Activated CD4-positive, alpha-beta memory T cell treated with anti-CD3 and anti-CD28 coated beads for 36 hours (primary cell): ENCODE results near the gene YAP1. TPM values are rescaled to one million over a fixed set of nuclear protein-coding genes. Genes with fewer than 3 reads are reported as not detected.

ENCODE experiments used
- CTCF ChIA-PET: fragments of 350-600 bp; sonication (Branson Sonifier 250); formaldehyde crosslinking; loops from one replicate; lab custom pipeline; 2021; ENCODE audit warnings: antibody characterized with exemption, inconsistent platforms; lab: Charles Lee
- POLR2A ChIA-PET: fragments of 350-600 bp; sonication (Branson Sonifier 250); formaldehyde crosslinking; loops from one replicate; lab custom pipeline; 2021; ENCODE audit warnings: antibody characterized with exemption; lab: Charles Lee
- DNase-seq: peaks from one replicate; pipeline ENCODE4 v3.0.0-alpha.2; 2020
- H3K27ac Mint-ChIP-seq: one replicate; pipeline ENCODE4 v1.8.0; 2021; ENCODE audit warnings: mixed read lengths
- H3K27me3 Mint-ChIP-seq: one replicate; pipeline ENCODE4 v1.8.0; 2021; ENCODE audit warnings: mixed read lengths
- H3K36me3 Mint-ChIP-seq: one replicate; pipeline ENCODE4 v1.8.0; 2021; ENCODE audit warnings: mixed read lengths
- H3K4me1 Mint-ChIP-seq: one replicate; pipeline ENCODE4 v1.8.0; 2021; ENCODE audit warnings: low read depth, mixed read lengths
- H3K4me3 Mint-ChIP-seq: one replicate; pipeline ENCODE4 v1.8.0; 2021; ENCODE audit warnings: mild to moderate bottlenecking, mixed read lengths
- H3K9me3 Mint-ChIP-seq: one replicate; pipeline ENCODE4 v1.8.0; 2021; ENCODE audit warnings: mixed read lengths
- intact Hi-C: fragments of 100-400 bp; cut with micrococcal nuclease; formaldehyde crosslinking; loops from one replicate; pipeline ENCODE4 v1.15.1; 2023
- total RNA-seq, 2 experiments: library from RNA; stranded (reverse); gene quantifications; one replicate each; pipeline ENCODE4 v1.2.3, GENCODE V29; 2021

The YAP1 gene
- total RNA-seq, 2 experiments from 2014 or later, result 0.24 to 0.71 TPM

DNA sequence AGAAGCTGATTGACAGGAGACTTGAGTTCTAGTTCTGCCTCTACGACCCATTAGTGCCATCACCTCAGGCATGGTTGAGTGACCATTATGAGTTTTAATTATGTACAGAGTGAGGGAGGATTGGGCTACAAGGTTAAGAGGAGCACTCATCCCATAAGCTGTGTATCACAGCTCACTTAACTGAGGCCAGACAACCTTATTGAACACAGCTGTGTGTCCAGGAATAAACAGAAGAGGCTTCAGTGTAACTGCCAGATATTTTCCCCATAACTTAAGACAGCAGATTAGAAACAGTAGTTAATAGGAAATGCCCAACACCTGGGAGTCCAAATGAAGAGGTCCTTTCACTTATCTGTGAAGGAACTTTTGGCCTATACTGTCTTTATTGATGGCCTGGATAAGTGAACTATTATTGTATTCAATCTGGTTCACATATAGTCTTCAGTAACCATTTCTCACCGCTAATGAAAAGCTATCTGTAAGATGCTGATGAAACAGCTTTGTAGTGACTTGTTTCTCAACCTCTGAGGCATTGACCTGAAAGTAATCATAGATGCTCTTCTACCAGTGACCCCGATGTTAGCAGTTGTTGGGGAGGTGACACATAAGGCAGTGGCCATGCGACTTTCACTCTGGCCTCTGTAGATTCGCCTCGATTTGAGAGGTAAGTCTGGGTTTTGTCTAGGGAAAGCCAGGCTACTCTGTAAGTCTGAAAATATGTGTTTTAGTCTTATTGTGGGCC is 41.7 kb downstream of the YAP1 start:
- no peaks in the 10 kb centered on the region for H3K36me3 Mint-ChIP-seq
- CTCF ChIA-PET, result no interaction called here
- DNase-seq, result no peak
- no peak overlapping the region for H3K27ac Mint-ChIP-seq
- no peaks in the 10 kb centered on the region for H3K4me1 Mint-ChIP-seq
- no peaks in the 10 kb centered on the region for H3K27me3 Mint-ChIP-seq
- intact Hi-C loops, result no loop called here
- POLR2A ChIA-PET, result no interaction called here
- no peak overlapping the region for H3K4me3 Mint-ChIP-seq
- H3K9me3 Mint-ChIP-seq, result no peaks in the 10 kb centered on the region

DNA sequence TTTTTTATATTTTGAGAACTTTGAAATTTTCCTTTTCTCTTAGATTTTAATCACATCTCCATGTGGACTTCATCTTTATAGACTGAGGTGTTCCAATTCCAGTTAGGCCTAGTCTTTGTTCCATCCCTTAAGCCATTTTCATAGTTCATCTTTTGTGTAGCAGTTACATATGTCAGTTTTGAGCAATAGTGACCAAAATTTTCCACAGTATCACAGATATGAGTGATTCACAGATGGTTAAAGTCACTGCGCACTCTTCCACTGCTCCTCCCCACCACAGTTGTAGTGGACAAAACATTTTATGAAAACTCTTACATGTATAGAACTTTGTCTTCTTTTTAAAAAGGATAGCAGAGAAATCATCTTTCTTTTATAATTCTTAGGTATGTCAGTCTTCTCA is 42.8 kb downstream of the YAP1 start:
- Mint-ChIP-seq H3K4me3 (no peak overlapping the region), H3K36me3 (no peaks in the 10 kb centered on the region), H3K27ac (no peak overlapping the region), H3K4me1 (no peaks in the 10 kb centered on the region), H3K27me3 (no peaks in the 10 kb centered on the region), H3K9me3 (no peaks in the 10 kb centered on the region)
- ChIA-PET CTCF (no interaction called here), POLR2A (no interaction called here)
- no peak for DNase-seq
- intact Hi-C loops, result no loop called here

DNA sequence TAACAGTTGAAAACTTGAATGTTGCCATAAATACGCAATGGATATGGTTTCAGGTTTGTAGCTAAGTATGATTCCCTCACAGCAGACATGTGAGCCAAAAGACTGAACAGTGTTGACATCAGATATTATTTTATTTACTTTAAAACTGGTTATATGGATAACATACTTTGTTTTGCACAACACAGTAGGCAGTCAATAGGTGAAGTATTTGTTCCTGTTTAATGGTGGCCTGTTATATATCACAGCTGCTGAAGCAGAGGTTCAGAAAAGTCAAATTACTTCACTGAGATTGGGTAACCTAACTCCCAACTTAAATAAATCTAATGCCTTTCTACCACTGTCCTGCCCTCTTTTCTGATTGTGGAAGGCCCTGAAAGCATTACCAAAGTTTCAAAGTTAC is 44.6 kb downstream of the YAP1 start:
- no peaks in the 10 kb centered on the region for H3K9me3 Mint-ChIP-seq
- DNase-seq, result no peak
- CTCF ChIA-PET, result no interaction called here
- H3K27me3 Mint-ChIP-seq, result no peaks in the 10 kb centered on the region
- no peak overlapping the region for H3K27ac Mint-ChIP-seq
- H3K4me1 Mint-ChIP-seq, result no peaks in the 10 kb centered on the region
- POLR2A ChIA-PET, result no interaction called here
- no peak overlapping the region for H3K4me3 Mint-ChIP-seq
- intact Hi-C loops, result no loop called here
- no peaks in the 10 kb centered on the region for H3K36me3 Mint-ChIP-seq

DNA sequence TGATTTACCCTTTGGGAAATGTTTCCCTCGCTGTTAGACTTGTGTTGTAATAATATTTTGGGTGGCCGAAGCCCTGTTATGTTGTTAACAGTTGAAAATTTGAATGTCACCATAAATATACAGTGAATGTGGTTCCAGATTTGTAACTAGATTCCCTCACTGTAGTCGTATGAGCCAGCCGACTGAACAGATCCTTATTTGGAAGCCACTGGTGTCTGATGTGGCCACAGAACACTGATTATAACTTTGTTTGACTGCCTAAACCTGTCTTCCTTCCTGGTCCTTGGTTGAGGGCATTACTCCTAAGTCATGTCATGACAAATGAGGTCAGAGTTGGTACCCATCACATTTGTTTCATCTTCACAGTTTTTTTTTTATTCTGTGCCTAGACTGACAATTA is 45.4 kb downstream of the YAP1 start:
- CTCF ChIA-PET, result no interaction called here
- H3K27me3 Mint-ChIP-seq, result no peaks in the 10 kb centered on the region
- POLR2A ChIA-PET, result no interaction called here
- H3K36me3 Mint-ChIP-seq, result no peaks in the 10 kb centered on the region
- H3K27ac Mint-ChIP-seq, result no peak overlapping the region
- no peak for DNase-seq
- no peaks in the 10 kb centered on the region for H3K9me3 Mint-ChIP-seq
- no peaks in the 10 kb centered on the region for H3K4me1 Mint-ChIP-seq
- intact Hi-C loops, result no loop called here
- H3K4me3 Mint-ChIP-seq, result no peak overlapping the region

DNA sequence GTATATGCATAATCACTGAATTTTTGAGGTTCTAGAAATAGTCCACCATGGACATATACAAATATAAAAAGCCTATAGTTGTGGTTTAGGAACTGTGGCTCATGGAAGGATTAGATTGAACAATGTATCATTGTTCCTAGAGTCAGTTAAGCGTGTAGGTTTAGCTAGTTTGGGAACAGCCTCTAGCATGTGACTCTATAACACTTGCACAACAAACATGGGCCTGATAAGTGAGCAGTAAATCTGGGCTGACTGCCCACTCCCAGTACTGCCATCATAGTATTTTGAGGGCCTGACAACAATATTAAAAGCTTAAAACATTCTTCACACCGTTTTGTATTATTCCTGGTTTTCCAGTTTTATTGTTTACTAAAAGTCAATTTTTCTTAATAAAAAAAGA is 47.0 kb downstream of the YAP1 start:
- Mint-ChIP-seq H3K4me1 (no peaks in the 10 kb centered on the region), H3K4me3 (no peak overlapping the region), H3K9me3 (no peaks in the 10 kb centered on the region), H3K27me3 (no peaks in the 10 kb centered on the region), H3K36me3 (no peaks in the 10 kb centered on the region), H3K27ac (no peak overlapping the region)
- ChIA-PET CTCF (no interaction called here), POLR2A (no interaction called here)
- DNase-seq, result no peak
- intact Hi-C loops, result no loop called here

DNA sequence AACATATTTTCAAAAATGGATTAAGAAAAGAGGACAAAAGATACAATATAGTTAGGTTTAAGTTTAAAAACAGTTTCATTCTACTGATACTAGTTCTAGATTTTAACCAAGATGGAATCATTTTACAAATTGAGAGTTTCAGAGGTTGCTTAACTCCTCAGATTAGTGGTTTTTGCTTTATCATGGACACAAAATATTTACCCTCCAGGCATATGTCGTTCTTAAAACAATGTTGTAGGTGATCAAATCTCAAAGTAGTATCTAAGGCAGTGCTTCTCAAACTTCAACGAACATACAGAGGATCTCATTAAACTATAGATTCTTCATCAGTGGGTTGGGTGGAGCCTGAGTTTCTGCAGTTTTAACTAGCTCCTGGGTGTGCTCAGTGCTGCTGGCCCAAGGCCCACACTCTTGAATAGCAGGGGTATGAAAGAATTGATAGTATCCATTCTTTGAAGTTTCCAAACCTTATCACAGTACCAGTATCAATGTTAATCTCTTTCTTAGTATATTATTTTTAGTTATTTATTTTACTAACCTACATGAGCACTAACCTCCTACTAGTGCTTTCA is 48.0 kb downstream of the YAP1 start:
- intact Hi-C loops, result no loop called here
- POLR2A ChIA-PET, result no interaction called here
- Mint-ChIP-seq H3K4me3 (no peak overlapping the region), H3K4me1 (no peaks in the 10 kb centered on the region), H3K36me3 (no peaks in the 10 kb centered on the region), H3K27ac (no peak overlapping the region), H3K27me3 (no peaks in the 10 kb centered on the region), H3K9me3 (no peaks in the 10 kb centered on the region)
- CTCF ChIA-PET, result no interaction called here
- DNase-seq, result no peak

DNA sequence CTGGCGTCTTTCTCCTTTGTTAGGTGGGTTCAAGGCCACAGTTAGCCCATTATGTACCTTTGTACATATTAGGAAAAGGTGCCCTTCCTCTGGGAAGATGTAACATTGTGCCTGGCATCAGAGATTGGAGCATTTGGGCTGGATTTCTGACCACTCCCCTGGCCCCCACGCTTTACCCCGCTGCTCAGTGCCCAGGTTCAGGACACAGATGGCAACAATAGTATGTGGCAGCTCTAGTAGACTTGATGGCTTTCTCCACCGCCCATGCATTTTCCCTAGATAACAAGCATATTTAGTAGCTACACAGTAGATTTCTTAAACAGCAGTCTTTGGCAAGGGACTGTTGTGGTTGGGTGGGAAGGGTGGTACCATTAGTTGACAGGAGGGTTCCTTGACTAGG is 53.1 kb downstream of the YAP1 start:
- Mint-ChIP-seq H3K36me3 (no peaks in the 10 kb centered on the region), H3K9me3 (no peaks in the 10 kb centered on the region), H3K4me3 (no peak overlapping the region), H3K27me3 (peaks cover 9% of the 10 kb centered on the region), H3K27ac (no peak overlapping the region), H3K4me1 (no peaks in the 10 kb centered on the region)
- DNase-seq, result no peak
- intact Hi-C loops, result no loop called here
- POLR2A ChIA-PET, result no interaction called here
- CTCF ChIA-PET, result no interaction called here

DNA sequence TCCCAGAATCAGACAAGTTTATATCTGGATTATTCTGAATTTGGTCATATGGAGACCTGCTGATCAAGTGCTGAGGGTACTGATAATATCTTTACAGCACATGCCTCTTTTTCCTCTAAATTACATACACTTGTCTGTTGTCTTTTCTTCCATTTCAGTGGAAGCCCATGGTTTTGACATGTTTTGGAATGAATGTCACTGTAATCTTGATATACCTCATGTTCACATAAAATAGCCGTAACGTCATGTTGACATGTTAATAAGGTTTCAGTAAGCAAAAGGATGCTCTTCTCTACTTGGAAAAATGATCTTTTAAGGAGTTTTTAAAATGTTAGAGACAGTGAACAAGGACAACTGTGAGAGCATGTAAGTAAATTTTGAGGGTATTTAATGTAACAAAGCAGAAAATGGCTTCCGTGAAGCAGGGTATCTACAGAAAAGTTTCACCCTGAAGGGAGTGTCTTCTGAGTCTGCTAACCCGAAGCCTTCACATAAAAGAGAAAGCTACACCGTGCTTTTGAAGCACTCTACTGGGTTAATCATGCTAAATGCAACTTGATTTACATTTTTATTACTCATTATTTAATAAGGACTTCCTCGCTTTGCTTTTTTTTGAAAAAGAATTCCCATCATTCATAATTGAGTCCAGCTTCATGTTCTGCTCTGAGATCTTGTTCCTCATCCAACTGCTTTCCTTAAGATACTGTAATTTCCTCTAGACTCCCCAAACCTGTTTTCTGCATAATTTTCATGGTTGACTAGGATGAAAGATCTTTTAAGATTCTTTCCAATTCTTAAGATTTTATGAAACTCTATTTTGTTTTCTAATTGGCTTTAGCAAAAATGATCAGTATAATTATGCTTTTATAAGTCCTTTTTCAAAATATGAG is 56.2 kb downstream of the YAP1 start:
- ChIA-PET POLR2A (no interaction called here), CTCF (no interaction called here)
- Mint-ChIP-seq H3K4me1 (no peaks in the 10 kb centered on the region), H3K27ac (no peak overlapping the region), H3K9me3 (no peaks in the 10 kb centered on the region), H3K4me3 (no peak overlapping the region), H3K36me3 (no peaks in the 10 kb centered on the region), H3K27me3 (peaks cover 10% of the 10 kb centered on the region)
- DNase-seq, result no peak
- intact Hi-C loops, result no loop called here

DNA sequence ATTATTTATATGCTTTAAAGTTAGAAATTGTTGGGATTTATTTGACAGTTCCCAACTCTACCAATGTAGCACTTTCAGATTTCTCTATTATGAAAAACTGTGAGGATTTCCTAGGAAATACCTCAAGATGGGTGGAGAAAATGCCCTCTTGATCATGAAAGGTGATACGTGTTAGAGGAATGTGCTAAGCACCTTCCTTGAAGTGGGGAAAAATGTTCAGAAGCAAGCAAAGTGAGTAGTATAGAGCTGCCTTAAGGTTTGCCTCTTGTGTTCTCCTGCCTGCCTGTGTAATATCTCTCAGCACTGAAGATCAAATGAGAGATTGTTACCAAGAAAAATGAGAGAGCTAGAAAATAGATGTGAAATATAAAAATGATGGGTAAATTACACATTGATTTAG is 58.2 kb downstream of the YAP1 start:
- H3K4me3 Mint-ChIP-seq, result no peak overlapping the region
- ChIA-PET POLR2A (no interaction called here), CTCF (no interaction called here)
- intact Hi-C loops, result no loop called here
- H3K4me1 Mint-ChIP-seq, result no peaks in the 10 kb centered on the region
- DNase-seq, result no peak
- H3K27me3 Mint-ChIP-seq, result peaks cover 18% of the 10 kb centered on the region
- H3K27ac Mint-ChIP-seq, result no peak overlapping the region
- no peaks in the 10 kb centered on the region for H3K36me3 Mint-ChIP-seq
- no peaks in the 10 kb centered on the region for H3K9me3 Mint-ChIP-seq

DNA sequence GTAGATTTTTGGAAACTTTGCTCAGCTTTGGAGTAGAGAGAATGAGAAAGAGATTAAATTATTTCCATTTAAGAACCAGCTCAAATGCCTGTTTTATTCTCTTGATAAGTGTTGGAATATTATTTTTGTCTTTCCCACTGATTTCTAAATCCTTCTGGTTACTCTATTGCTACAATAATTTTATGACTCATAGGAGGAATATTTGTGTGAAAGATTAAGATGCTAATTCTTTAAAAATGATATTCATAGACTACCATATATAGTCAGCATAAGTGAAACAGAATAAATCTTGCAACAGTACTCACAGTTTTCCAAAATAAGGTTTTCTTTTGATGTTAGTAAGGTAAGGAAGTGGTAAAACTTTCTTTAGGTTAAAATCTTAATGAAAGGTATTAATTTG is 60.9 kb downstream of the YAP1 start:
- intact Hi-C loops, result no loop called here
- POLR2A ChIA-PET, result no interaction called here
- H3K4me3 Mint-ChIP-seq, result no peak overlapping the region

DNA sequence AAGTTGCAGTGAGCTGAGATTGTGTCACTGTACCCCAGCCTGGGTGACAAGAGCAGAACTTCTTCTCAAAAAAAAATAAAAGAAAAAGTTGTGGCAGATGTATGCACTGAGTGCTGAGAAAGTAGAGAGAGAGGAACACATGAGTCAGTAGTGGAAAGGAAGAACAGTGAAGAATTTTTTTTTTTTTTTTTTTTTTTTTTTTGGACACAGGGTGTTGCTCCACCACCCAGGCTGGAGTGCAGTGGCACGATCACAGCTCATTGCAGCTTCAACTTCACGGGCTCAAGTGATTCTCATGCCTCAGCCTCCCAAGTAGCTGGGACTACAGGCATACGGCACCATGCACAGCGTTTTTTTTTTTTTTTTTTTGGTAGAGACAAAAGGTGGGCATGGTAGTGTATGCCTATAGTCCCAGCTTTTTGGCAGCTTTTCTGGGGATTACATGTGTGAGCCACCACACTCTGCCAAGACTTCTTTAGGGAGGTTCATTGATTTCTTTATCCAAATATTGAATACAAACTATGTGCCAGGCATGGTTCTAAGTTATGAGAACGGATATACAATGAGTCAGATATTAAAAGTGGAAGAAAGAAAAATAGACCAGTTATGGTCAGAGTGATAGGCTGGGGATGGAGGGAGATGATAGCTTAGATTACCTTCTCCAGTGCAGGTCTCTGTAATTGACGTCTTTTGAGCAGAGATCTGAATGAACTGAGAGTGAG is 62.0 kb downstream of the YAP1 start:
- intact Hi-C loops, result no loop called here
- H3K9me3 Mint-ChIP-seq, result no peaks in the 10 kb centered on the region
- ChIA-PET POLR2A (no interaction called here), CTCF (no interaction called here)
- H3K4me1 Mint-ChIP-seq, result no peaks in the 10 kb centered on the region
- no peak overlapping the region for H3K4me3 Mint-ChIP-seq
- H3K27ac Mint-ChIP-seq, result no peak overlapping the region
- peaks cover 11% of the 10 kb centered on the region for H3K27me3 Mint-ChIP-seq
- no peak for DNase-seq
- H3K36me3 Mint-ChIP-seq, result no peaks in the 10 kb centered on the region

More for the DNA sequence above, 60.9 kb downstream of the YAP1 start:
- no peaks in the 10 kb centered on the region for H3K36me3 Mint-ChIP-seq
- H3K27ac Mint-ChIP-seq, result no peak overlapping the region
- no peak for DNase-seq
- H3K27me3 Mint-ChIP-seq, result peaks cover 16% of the 10 kb centered on the region
- CTCF ChIA-PET, result no interaction called here
- H3K9me3 Mint-ChIP-seq, result no peaks in the 10 kb centered on the region
- H3K4me1 Mint-ChIP-seq, result no peaks in the 10 kb centered on the region

DNA sequence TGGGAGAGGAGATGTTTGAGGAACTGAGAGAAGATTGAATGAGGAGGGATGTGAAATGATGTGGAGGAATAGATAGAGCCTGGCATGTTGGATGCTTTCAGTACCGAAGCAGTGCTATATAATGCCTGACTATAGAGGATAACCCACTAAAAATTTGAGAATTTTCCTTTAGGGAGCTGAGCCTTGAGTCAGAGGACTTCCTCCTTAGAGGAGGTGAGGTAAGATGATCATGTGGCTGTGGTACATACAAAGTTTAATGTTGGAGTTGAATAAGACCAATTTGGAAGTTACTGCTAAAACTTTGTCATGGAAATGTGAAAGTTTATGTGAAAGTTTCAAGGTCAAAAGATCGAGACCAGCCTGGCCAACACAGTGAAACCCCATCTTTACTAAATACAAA is 66.9 kb downstream of the YAP1 start:
- intact Hi-C loops, result no loop called here
- Mint-ChIP-seq H3K9me3 (no peaks in the 10 kb centered on the region), H3K4me3 (no peak overlapping the region), H3K27ac (no peak overlapping the region), H3K36me3 (no peaks in the 10 kb centered on the region), H3K27me3 (peaks cover 9% of the 10 kb centered on the region), H3K4me1 (peaks cover 2% of the 10 kb centered on the region)
- DNase-seq, result no peak
- ChIA-PET POLR2A (no interaction called here), CTCF (no interaction called here)
